Glutamatergic neuron (in vitro differentiated cells): ENCODE measurements around the gene POLG. TPM values are rescaled to one million over a fixed set of nuclear protein-coding genes. Genes with fewer than 3 reads are reported as not detected.

ENCODE experiments used
- DNase-seq: peaks from one replicate; pipeline ENCODE4 v3.0.0; 2022
- H3K27ac Mint-ChIP-seq: one replicate; pipeline ENCODE4 v1.8.0; 2020; ENCODE audit warnings: mild to moderate bottlenecking, mixed read lengths, inconsistent platforms; ENCODE audit not compliant: unreplicated experiment
- H3K27me3 Mint-ChIP-seq: one replicate; pipeline ENCODE4 v1.8.0; 2020; ENCODE audit warnings: mild to moderate bottlenecking, moderate library complexity, mixed read lengths, inconsistent platforms; ENCODE audit not compliant: unreplicated experiment
- H3K36me3 Mint-ChIP-seq: one replicate; pipeline ENCODE4 v1.8.0; 2020; ENCODE audit warnings: mild to moderate bottlenecking, mixed read lengths, inconsistent platforms; ENCODE audit not compliant: unreplicated experiment
- H3K4me1 Mint-ChIP-seq: one replicate; pipeline ENCODE4 v1.8.0; 2020; ENCODE audit warnings: mild to moderate bottlenecking, low read depth, mixed read lengths, inconsistent platforms; ENCODE audit not compliant: unreplicated experiment
- H3K4me3 Mint-ChIP-seq: one replicate; pipeline ENCODE4 v1.8.0; 2020; ENCODE audit warnings: mild to moderate bottlenecking, mixed read lengths, inconsistent platforms; ENCODE audit not compliant: unreplicated experiment
- H3K9me3 Mint-ChIP-seq: one replicate; pipeline ENCODE4 v1.8.0; 2020; ENCODE audit warnings: mild to moderate bottlenecking, moderate library complexity, mixed read lengths, inconsistent platforms; ENCODE audit not compliant: unreplicated experiment
- CTCF ChIP-seq: fragments of 200-600 bp; sonication (generic); IDR thresholded peaks from one replicate; pipeline ENCODE4 v1.5.0; 2021; ENCODE audit not compliant: partially characterized antibody, unreplicated experiment
- total RNA-seq: library from RNA; stranded (reverse); fragmentation: NEBNext Ultra II Directional; extraction: Animal tissue kit (Norgen Biotek cat#: 25700); gene quantifications from one replicate; pipeline ENCODE4 v1.2.1, GENCODE V29; 2021; ENCODE audit not compliant: unreplicated experiment

POLG gene
- total RNA-seq, 1 donor from 2014 or later = 55.4 TPM

DNA sequence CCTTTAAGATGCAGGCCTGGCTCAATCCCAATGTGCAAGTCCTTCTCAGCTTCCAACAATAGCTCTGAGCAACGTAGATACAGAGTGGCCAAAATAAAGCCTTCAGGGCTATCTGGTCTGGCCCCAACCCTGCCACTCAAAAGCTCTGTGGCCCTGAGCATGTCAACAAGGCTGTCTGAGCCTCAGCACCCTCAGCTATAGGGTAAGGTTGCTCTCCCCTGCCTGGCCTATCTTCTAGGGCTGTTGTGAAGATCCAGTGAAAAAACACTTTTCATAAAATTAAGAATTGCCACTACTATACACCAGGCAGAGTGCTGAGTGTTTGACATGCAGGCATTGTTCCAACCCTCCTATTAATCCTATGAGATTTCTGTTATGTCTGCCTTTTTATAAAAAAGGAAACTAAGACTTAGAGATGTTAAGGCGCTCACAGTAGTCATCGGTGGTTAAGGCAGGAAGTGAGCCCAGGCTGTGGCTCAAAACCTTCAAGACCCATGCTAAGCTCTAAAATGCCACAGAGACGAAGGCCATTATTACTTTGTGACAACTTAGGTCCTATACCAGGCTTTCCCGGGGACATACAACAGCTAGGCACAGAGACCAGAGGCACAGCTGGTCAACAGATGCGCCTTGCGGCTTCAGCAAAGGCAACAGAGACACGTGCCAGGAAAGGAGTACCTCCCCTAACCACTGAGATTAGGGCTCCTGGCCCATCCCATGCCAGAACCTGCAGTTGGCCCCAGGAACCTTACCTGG, 5.1 kb downstream of the POLG start:
- H3K9me3 Mint-ChIP-seq = peaks cover 4% of the 10 kb centered on the region
- H3K36me3 Mint-ChIP-seq = peaks cover 6% of the 10 kb centered on the region
- peaks cover 12% of the 10 kb centered on the region for H3K4me1 Mint-ChIP-seq
- no peak for DNase-seq
- H3K4me3 Mint-ChIP-seq = no peak overlapping the region
- no peak for TF ChIP-seq CTCF
- peaks cover 7% of the 10 kb centered on the region for H3K27me3 Mint-ChIP-seq
- H3K27ac Mint-ChIP-seq = no peak overlapping the region

DNA sequence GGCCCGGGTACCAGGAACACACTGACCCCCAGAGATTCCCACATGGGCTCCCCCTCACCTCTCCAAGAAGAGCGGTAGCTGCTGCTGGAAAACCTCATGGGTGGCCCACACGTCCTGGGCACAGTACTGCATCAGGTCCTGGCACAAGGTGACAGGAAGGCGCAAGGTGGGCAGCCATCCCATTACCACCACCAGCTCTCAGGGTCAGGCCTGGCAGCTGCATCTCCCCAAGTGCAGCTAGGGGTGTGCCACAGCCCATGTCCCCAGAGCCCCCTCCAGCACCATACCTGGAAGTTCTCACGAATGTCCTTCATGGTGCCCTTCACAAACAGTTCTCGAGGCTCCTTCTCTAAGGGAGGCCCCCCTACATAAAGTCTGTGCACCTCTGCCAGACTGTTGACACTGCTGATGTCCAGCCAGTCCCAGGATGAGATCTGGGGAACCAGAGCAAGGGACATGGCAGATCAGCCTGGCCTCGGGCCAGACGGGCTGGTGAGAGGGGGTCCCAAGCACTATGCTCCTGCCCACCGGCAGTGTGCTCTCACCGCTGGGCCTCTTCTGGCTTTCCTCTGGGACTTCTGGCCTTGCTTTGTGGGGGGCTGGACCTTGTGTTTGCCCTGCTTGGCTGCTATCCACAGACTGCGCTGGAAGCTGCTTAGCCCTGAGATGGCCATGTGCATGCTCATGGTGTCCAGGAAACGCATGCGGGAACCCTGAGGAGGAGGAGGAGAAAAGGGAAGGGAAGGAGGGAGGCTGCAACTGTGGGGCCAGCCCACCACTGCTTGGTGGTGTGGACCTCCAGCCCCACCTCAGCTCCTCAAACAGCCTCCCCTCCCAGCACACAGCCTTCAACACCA, 6.0 kb downstream of the POLG start:
- TF ChIP-seq CTCF = no peak
- Mint-ChIP-seq H3K4me3 (no peak overlapping the region), H3K9me3 (peaks cover 3% of the 10 kb centered on the region), H3K27me3 (peaks cover 7% of the 10 kb centered on the region), H3K36me3 (peaks cover 8% of the 10 kb centered on the region), H3K4me1 (peaks cover 12% of the 10 kb centered on the region), H3K27ac (no peak overlapping the region)
- DNase-seq = no peak

- no peak overlapping the region for H3K27ac Mint-ChIP-seq
- DNase-seq = no peak
- no peak for TF ChIP-seq CTCF
- H3K36me3 Mint-ChIP-seq = peaks cover 14% of the 10 kb centered on the region
- H3K27me3 Mint-ChIP-seq = peaks cover 7% of the 10 kb centered on the region
- peaks cover 1% of the 10 kb centered on the region for H3K9me3 Mint-ChIP-seq
- no peak overlapping the region for H3K4me3 Mint-ChIP-seq
- peaks cover 10% of the 10 kb centered on the region for H3K4me1 Mint-ChIP-seq
These were observed 7.5 kb downstream of the POLG start for GRCh38 chr15:89327113-89327512.

DNA sequence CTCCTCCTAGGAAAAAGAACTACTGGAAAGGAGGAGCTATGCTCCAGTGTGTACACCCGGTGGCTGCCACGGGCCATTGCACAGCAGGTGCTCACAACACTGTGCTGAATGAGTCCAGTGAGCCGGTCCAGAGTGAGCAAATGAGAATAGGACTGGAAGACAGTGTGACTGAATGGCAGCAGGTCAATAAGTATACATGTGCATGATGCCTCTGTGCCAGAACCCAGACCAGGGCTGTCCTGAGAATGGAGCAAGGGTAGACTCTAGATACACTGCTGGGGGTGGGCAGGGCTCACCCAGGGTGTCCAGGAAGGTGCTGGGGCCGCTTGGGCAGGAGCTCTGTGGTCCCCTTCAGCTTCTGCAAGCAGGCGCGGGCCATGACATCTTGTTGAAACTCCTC, 8.3 kb downstream of the POLG start:
- no peak overlapping the region for H3K4me3 Mint-ChIP-seq
- no peak overlapping the region for H3K27ac Mint-ChIP-seq
- DNase-seq = no peak
- no peak for TF ChIP-seq CTCF
- peaks cover 6% of the 10 kb centered on the region for H3K27me3 Mint-ChIP-seq
- peaks cover 14% of the 10 kb centered on the region for H3K36me3 Mint-ChIP-seq
- peaks cover 7% of the 10 kb centered on the region for H3K4me1 Mint-ChIP-seq
- H3K9me3 Mint-ChIP-seq = peaks cover 1% of the 10 kb centered on the region
